ENCODE measurements around the gene SYT14.

Gene SYT14

DNA sequence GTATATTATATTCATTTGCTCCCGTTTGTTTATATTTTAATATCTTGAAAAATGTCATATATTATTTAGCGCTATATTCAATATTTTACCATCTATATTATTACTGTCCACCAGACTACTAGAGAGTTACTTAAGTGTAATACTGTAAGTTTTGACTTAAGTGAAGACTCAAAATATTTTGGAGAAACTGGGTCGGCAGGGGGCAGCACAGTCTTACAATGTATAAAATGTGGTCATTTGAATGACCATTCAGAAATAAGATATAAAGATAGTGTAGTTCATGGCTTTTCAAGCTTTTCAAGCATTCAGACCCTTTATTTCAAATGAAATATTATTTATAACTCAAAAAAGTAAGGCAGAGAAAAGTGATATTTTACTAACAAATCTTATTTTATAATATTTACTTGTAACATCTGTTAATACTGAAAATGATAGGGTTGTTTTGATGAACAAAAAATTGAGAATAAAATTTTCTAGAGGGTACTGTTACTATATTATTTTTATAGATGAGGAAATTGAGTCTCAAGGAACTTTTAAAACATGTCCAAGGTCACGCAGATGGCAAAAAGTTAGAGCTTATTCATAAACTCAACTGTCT, 205.5 kb downstream of the SYT14 start:
- H3K27me3 ChIP-seq (ENCODE audit: insufficient read depth, low read length, poor library complexity) = no peaks in the 10 kb centered on the region
- no peak overlapping the region for H2AFZ ChIP-seq (ENCODE audit: low read depth, low read length)
- H3K79me2 ChIP-seq (ENCODE audit: insufficient read depth, low read length) = no peaks in the 10 kb centered on the region
- peak; percentile 47 for DNase-seq
- no peak for ATAC-seq (ENCODE audit: insufficient read depth, low read depth)
- no peaks in the 10 kb centered on the region for H3K36me3 ChIP-seq (ENCODE audit: insufficient read depth, low read length)
- H4K20me1 ChIP-seq (ENCODE audit: insufficient read depth, low read length) = no peaks in the 10 kb centered on the region
- no peak overlapping the region for H3K4me2 ChIP-seq (ENCODE audit: insufficient read depth, low read length)
- TF ChIP-seq, protein P1, sequence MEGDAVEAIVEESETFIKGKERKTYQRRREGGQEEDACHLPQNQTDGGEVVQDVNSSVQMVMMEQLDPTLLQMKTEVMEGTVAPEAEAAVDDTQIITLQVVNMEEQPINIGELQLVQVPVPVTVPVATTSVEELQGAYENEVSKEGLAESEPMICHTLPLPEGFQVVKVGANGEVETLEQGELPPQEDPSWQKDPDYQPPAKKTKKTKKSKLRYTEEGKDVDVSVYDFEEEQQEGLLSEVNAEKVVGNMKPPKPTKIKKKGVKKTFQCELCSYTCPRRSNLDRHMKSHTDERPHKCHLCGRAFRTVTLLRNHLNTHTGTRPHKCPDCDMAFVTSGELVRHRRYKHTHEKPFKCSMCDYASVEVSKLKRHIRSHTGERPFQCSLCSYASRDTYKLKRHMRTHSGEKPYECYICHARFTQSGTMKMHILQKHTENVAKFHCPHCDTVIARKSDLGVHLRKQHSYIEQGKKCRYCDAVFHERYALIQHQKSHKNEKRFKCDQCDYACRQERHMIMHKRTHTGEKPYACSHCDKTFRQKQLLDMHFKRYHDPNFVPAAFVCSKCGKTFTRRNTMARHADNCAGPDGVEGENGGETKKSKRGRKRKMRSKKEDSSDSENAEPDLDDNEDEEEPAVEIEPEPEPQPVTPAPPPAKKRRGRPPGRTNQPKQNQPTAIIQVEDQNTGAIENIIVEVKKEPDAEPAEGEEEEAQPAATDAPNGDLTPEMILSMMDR (IDR thresholded peaks at IDR 0.05; ENCODE audit: borderline replicate concordance, extremely low read depth, low read length, poor library complexity, severe bottlenecking) = peak; percentile 66
- TF ChIP-seq EZH2 (IDR thresholded peaks at IDR 0.05; ENCODE audit: borderline replicate concordance, low read depth, low read length, severe bottlenecking) = no peak
- no peak overlapping the region for H3K9ac ChIP-seq (ENCODE audit: low read depth, low read length)
- no peaks in the 10 kb centered on the region for H3K4me1 ChIP-seq (ENCODE audit: insufficient read depth, low read length)
- H3K9me3 ChIP-seq (ENCODE audit: insufficient read depth, low read length, severe bottlenecking) = no peaks in the 10 kb centered on the region
- H3K27ac ChIP-seq (ENCODE audit: low read length) = no peak overlapping the region
- H3K4me3 ChIP-seq (ENCODE audit: low read depth in 1 of 2, low read length in 2 of 2) = no peak overlapping the region

- Histone ChIP-seq H3K4me3 (ENCODE audit: low read depth in 1 of 2, low read length in 2 of 2) (no peak overlapping the region), H4K20me1 (ENCODE audit: insufficient read depth, low read length) (no peaks in the 10 kb centered on the region), H3K4me2 (ENCODE audit: insufficient read depth, low read length) (no peak overlapping the region), H2AFZ (ENCODE audit: low read depth, low read length) (no peak overlapping the region), H3K27ac (ENCODE audit: low read length) (no peak overlapping the region), H3K79me2 (ENCODE audit: insufficient read depth, low read length) (no peaks in the 10 kb centered on the region), H3K9me3 (ENCODE audit: insufficient read depth, low read length, severe bottlenecking) (no peaks in the 10 kb centered on the region), H3K27me3 (ENCODE audit: insufficient read depth, low read length, poor library complexity) (peaks cover 2% of the 10 kb centered on the region), H3K4me1 (ENCODE audit: insufficient read depth, low read length) (no peaks in the 10 kb centered on the region), H3K36me3 (ENCODE audit: insufficient read depth, low read length) (no peaks in the 10 kb centered on the region), H3K9ac (ENCODE audit: low read depth, low read length) (no peak overlapping the region)
- no peak for TF ChIP-seq EZH2 (IDR thresholded peaks at IDR 0.05; ENCODE audit: borderline replicate concordance, low read depth, low read length, severe bottlenecking)
- TF ChIP-seq, protein P1 (IDR thresholded peaks at IDR 0.05; ENCODE audit: borderline replicate concordance, extremely low read depth, low read length, poor library complexity, severe bottlenecking) = no peak
- ATAC-seq (ENCODE audit: insufficient read depth, low read depth) (no peak), DNase-seq (no peak)
Measured at GRCh38 chr1:210144736-210145135, 206.7 kb downstream of the SYT14 start.

- TF ChIP-seq, protein P1 (IDR thresholded peaks at IDR 0.05; ENCODE audit: borderline replicate concordance, extremely low read depth, low read length, poor library complexity, severe bottlenecking) = no peak
- TF ChIP-seq EZH2 (IDR thresholded peaks at IDR 0.05; ENCODE audit: borderline replicate concordance, low read depth, low read length, severe bottlenecking) = no peak
- no peak overlapping the region for H3K4me2 ChIP-seq (ENCODE audit: insufficient read depth, low read length)
- peaks cover 7% of the 10 kb centered on the region for H3K27me3 ChIP-seq (ENCODE audit: insufficient read depth, low read length, poor library complexity)
- no peaks in the 10 kb centered on the region for H3K4me1 ChIP-seq (ENCODE audit: insufficient read depth, low read length)
- DNase-seq = no peak
- H3K9ac ChIP-seq (ENCODE audit: low read depth, low read length) = no peak overlapping the region
- H2AFZ ChIP-seq (ENCODE audit: low read depth, low read length) = no peak overlapping the region
- no peaks in the 10 kb centered on the region for H4K20me1 ChIP-seq (ENCODE audit: insufficient read depth, low read length)
- H3K79me2 ChIP-seq (ENCODE audit: insufficient read depth, low read length) = no peaks in the 10 kb centered on the region
- H3K27ac ChIP-seq (ENCODE audit: low read length) = no peak overlapping the region
- no peak for ATAC-seq (ENCODE audit: insufficient read depth, low read depth)
- H3K4me3 ChIP-seq (ENCODE audit: low read depth in 1 of 2, low read length in 2 of 2) = no peak overlapping the region
- H3K9me3 ChIP-seq (ENCODE audit: insufficient read depth, low read length, severe bottlenecking) = no peaks in the 10 kb centered on the region
- no peaks in the 10 kb centered on the region for H3K36me3 ChIP-seq (ENCODE audit: insufficient read depth, low read length)
Measured at GRCh38 chr1:210151052-210151672, 213.1 kb downstream of the SYT14 start.
